GF-D8 (cell line): ENCODE results near the gene GPR137.

ENCODE experiments used
- DNase-seq: peaks from one replicate; lab custom pipeline; 2025; lab: John Stamatoyannopoulos, UW

GPR137 gene

GRCh38 chr11:64249563-64250414, 35.9 kb upstream of the GPR137 start:
- DNase-seq = peak; percentile 28

GRCh38 chr11:64250415-64251015, 35.1 kb upstream of the GPR137 start:
- DNase-seq = no peak

GRCh38 chr11:64251016-64251752, 34.5 kb upstream of the GPR137 start, which contains the start of gene PLCB3:
PLCB3 (plus strand) TSS chr11:64251530; CDS start chr11:64251650, 120 bp downstream.
- DNase-seq = no peak

GRCh38 chr11:64251753-64252002, 34.0 kb upstream of the GPR137 start:
- no peak for DNase-seq

GRCh38 chr11:64252003-64252872, 33.4 kb upstream of the GPR137 start:
- no peak for DNase-seq

- DNase-seq = no peak
These were observed 32.6 kb upstream of the GPR137 start for GRCh38 chr11:64253043-64253442.

- DNase-seq = no peak
These were observed 32.2 kb upstream of the GPR137 start for GRCh38 chr11:64253481-64253880.

- no peak for DNase-seq
These were observed 31.3 kb upstream of the GPR137 start for GRCh38 chr11:64254326-64254725.

GRCh38 chr11:64255135-64256128, 30.2 kb upstream of the GPR137 start:
- DNase-seq = no peak

- no peak for DNase-seq
These were observed 29.3 kb upstream of the GPR137 start for GRCh38 chr11:64256300-64256699.

- no peak for DNase-seq
These were observed 27.3 kb upstream of the GPR137 start for GRCh38 chr11:64258356-64258755.

- DNase-seq = no peak
These were observed 26.6 kb upstream of the GPR137 start for GRCh38 chr11:64258946-64259532.

GRCh38 chr11:64259533-64260067, 26.0 kb upstream of the GPR137 start:
- no peak for DNase-seq

- no peak for DNase-seq
These were observed 25.4 kb upstream of the GPR137 start for GRCh38 chr11:64260147-64260708.

- no peak for DNase-seq
These were observed 24.0 kb upstream of the GPR137 start for GRCh38 chr11:64261556-64262080.

GRCh38 chr11:64262271-64263002, 23.2 kb upstream of the GPR137 start:
- DNase-seq = no peak

- no peak for DNase-seq
These were observed 22.4 kb upstream of the GPR137 start for GRCh38 chr11:64263021-64263946.

GRCh38 chr11:64263947-64264317, 21.7 kb upstream of the GPR137 start:
- no peak for DNase-seq
